ENCODE data around the gene TBCD.

- TF ChIP-seq CTCF (IDR thresholded peaks at IDR 0.05; ENCODE audit: insufficient read depth, low read depth, low read length) (no peak), EZH2 (IDR thresholded peaks at IDR 0.05; ENCODE audit: insufficient read depth, low read length) (no peak)
These were observed 221.7 kb downstream of the TBCD start for GRCh38 chr17:82973456-82974135.
